Stimulated activated naive CD4-positive, alpha-beta T cell (primary cell): ENCODE measurements around the gene SPATA31A6.
"Not testable (repeated sequence)": the region's sequence is repeated elsewhere in the genome, so short reads cannot be mapped to it uniquely, and the experiment has no call there.

Experiments used
- DNase-seq, 6 experiments: peaks; one replicate each; lab custom pipeline; 2025; lab: John Stamatoyannopoulos, UW

Gene SPATA31A6

GRCh38 chr9:42183359-42183758 lies at the start of gene SPATA31A6:
SPATA31A6 (plus strand) TSS chr9:42183659; CDS start chr9:42183688, 29 bp downstream.
- DNase-seq, result not testable (repeated sequence)

- not testable (repeated sequence) for DNase-seq
Measured at GRCh38 chr9:42160299-42160698, 23.2 kb upstream of the SPATA31A6 start.

- DNase-seq, result not testable (repeated sequence)
Measured at GRCh38 chr9:42219861-42220260, 36.4 kb downstream of the SPATA31A6 start.

- DNase-seq, result not testable (repeated sequence)
Measured at GRCh38 chr9:42223230-42223629, 39.8 kb downstream of the SPATA31A6 start.

- DNase-seq, result not testable (repeated sequence)
Measured at GRCh38 chr9:42233031-42233430, 49.6 kb downstream of the SPATA31A6 start.

- DNase-seq, result not testable (repeated sequence)
Measured at GRCh38 chr9:42234610-42235009, 51.2 kb downstream of the SPATA31A6 start.

- not testable (repeated sequence) for DNase-seq
Measured at GRCh38 chr9:42235352-42235991, 52.0 kb downstream of the SPATA31A6 start.

- not testable (repeated sequence) for DNase-seq
Measured at GRCh38 chr9:42236097-42236496, 52.6 kb downstream of the SPATA31A6 start.

- DNase-seq, result not testable (repeated sequence)
Measured at GRCh38 chr9:42237381-42237780, 53.9 kb downstream of the SPATA31A6 start.

GRCh38 chr9:42238862-42239261 lies 55.4 kb downstream of the SPATA31A6 start:
- DNase-seq, result not testable (repeated sequence)
